ENCODE results near the gene AADACL2.
"Not testable (repeated sequence)": the region's sequence is repeated elsewhere in the genome, so short reads cannot be mapped to it uniquely, and the experiment has no call there.

AADACL2 gene

GRCh38 chr3:151726016-151726415 is 7.7 kb upstream of the AADACL2 start:
- DNase-seq (ENCODE audit: low spot score in 2 of 2): no peak
- Histone ChIP-seq H3K36me3 (replicated peaks) (no peaks in the 10 kb centered on the region), H3K27me3 (ENCODE audit: low read depth) (no peaks in the 10 kb centered on the region), H3K4me3 (no peak overlapping the region), H3K4me1 (no peaks in the 10 kb centered on the region), H3K9me3 (no peaks in the 10 kb centered on the region; the same call in 1 of the 2 replicates)
- in situ Hi-C loops (cut with MboI; ENCODE audit: low sequenced_read_pairs): no loop called here

DNA sequence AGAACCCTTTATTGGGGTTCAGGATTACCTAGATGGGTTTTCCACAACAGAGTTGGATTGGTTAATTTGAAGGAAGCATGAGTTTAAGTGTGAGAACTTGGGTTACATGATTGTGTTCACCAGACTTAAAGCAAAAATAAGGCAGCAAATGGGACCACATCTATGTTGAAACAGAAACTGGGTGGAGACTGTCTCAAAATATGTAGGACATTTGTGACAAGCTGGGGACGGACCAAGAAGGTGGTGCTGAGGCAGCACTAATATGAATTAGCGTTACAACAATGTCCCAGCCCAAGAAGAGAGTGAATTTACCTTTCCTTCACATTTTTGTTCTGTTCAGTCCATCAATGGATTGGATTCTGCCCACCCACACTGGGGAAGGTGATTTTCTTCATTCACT is 866 bp upstream of the AADACL2 start:
- H3K9me3 ChIP-seq: no peaks in the 10 kb centered on the region
- DNase-seq (ENCODE audit: low spot score in 2 of 2): no peak
- no peaks in the 10 kb centered on the region for H3K4me1 ChIP-seq
- no peak overlapping the region for H3K4me3 ChIP-seq
- H3K27me3 ChIP-seq (ENCODE audit: low read depth): no peaks in the 10 kb centered on the region
- in situ Hi-C loops (cut with MboI; ENCODE audit: low sequenced_read_pairs): no loop called here
- H3K36me3 ChIP-seq (replicated peaks): no peaks in the 10 kb centered on the region

- DNase-seq (ENCODE audit: low spot score in 2 of 2): no peak
- no peaks in the 10 kb centered on the region for H3K9me3 ChIP-seq
- in situ Hi-C loops (cut with MboI; ENCODE audit: low sequenced_read_pairs): no loop called here
Observed at GRCh38 chr3:151740581-151740980, 6.9 kb downstream of the AADACL2 start.

DNA sequence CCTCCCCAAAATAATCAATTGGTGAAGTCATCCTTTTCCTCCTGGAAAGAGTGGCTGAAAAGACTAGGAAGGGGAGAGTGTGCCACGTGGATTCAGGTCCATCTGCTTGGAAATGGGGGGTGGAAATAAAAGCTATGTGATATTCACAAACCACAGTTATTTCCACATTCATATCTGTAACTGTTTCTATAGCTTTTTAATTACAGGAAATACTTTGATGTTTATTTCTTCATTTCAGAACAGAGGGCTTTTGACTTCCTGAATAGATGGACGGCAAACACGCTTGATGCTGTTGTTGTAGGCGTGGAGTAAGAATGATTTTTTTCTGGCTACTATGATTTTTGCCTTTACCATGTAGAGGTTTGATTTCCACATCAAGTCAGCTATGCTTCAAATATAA is 10.1 kb downstream of the AADACL2 start:
- no peaks in the 10 kb centered on the region for H3K4me1 ChIP-seq
- H3K4me3 ChIP-seq: no peak overlapping the region
- in situ Hi-C loops (cut with MboI; ENCODE audit: low sequenced_read_pairs): no loop called here
- no peak for DNase-seq (ENCODE audit: low spot score in 2 of 2)
- H3K36me3 ChIP-seq (replicated peaks): no peaks in the 10 kb centered on the region
- H3K27me3 ChIP-seq (ENCODE audit: low read depth): no peaks in the 10 kb centered on the region
- H3K9me3 ChIP-seq: no peaks in the 10 kb centered on the region

More at GRCh38 chr3:151740581-151740980, 6.9 kb downstream of the AADACL2 start:
- Histone ChIP-seq H3K4me3 (no peak overlapping the region), H3K4me1 (no peaks in the 10 kb centered on the region), H3K36me3 (replicated peaks) (no peaks in the 10 kb centered on the region), H3K27me3 (ENCODE audit: low read depth) (no peaks in the 10 kb centered on the region)

DNA sequence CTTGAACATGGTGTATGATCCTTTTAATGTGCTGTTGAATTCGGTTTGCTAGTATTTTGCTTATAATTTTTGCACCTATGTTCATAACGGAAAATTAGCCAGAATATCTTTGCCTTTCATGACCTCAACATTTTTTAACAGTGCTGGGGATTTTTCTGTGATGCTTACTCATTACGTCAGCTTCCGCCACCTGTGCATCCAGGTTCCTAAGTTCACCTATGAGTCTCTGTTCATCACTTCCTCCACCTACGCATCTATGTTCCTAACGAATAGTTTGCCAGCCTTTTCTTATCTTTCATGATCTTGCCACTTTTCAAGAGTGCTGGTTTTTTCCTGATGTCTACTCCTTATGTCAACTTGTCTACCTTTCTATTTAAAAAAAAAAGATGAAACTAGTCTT is 16.5 kb downstream of the AADACL2 start:
- Histone ChIP-seq H3K9me3 (no peaks in the 10 kb centered on the region), H3K4me3 (no peak overlapping the region), H3K36me3 (replicated peaks) (no peaks in the 10 kb centered on the region), H3K4me1 (no peaks in the 10 kb centered on the region), H3K27me3 (ENCODE audit: low read depth) (no peaks in the 10 kb centered on the region)
- in situ Hi-C loops (cut with MboI; ENCODE audit: low sequenced_read_pairs): no loop called here
- no peak for DNase-seq (ENCODE audit: low spot score in 2 of 2)

DNA sequence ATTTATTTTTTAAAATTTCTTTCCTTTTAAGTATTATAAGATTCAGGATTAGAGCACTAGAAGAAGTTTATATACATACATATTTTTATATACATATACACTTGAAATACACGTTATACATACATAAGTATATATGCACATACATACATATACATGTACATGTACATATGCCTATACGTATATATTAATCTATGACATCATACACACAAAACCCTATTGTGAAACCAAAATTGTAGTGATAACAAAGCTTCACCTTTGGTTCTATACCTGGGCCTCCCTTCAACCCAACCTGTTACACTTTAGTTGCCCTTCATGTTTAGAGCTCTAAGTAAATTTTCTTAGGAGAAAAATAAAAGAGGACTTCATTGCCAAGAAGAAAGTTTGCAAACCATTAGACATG is 17.0 kb downstream of the AADACL2 start:
- no peaks in the 10 kb centered on the region for H3K9me3 ChIP-seq
- no peak overlapping the region for H3K4me3 ChIP-seq
- in situ Hi-C loops (cut with MboI; ENCODE audit: low sequenced_read_pairs): no loop called here
- H3K36me3 ChIP-seq (replicated peaks): no peaks in the 10 kb centered on the region
- H3K27me3 ChIP-seq (ENCODE audit: low read depth): no peaks in the 10 kb centered on the region
- no peak for DNase-seq (ENCODE audit: low spot score in 2 of 2)
- H3K4me1 ChIP-seq: no peaks in the 10 kb centered on the region

- no peaks in the 10 kb centered on the region for H3K36me3 ChIP-seq (replicated peaks)
- H3K27me3 ChIP-seq (ENCODE audit: low read depth): no peaks in the 10 kb centered on the region
- in situ Hi-C loops (cut with MboI; ENCODE audit: low sequenced_read_pairs): no loop called here
- no peak overlapping the region for H3K4me3 ChIP-seq
- no peaks in the 10 kb centered on the region for H3K9me3 ChIP-seq
- no peaks in the 10 kb centered on the region for H3K4me1 ChIP-seq
- no peak for DNase-seq (ENCODE audit: low spot score in 2 of 2)
Observed at GRCh38 chr3:151751161-151751560, 17.4 kb downstream of the AADACL2 start.

- Histone ChIP-seq H3K4me1 (no peaks in the 10 kb centered on the region), H3K4me3 (no peak overlapping the region), H3K27me3 (ENCODE audit: low read depth) (no peaks in the 10 kb centered on the region), H3K9me3 (no peaks in the 10 kb centered on the region), H3K36me3 (replicated peaks) (no peaks in the 10 kb centered on the region)
- in situ Hi-C loops (cut with MboI; ENCODE audit: low sequenced_read_pairs): no loop called here
- DNase-seq (ENCODE audit: low spot score in 2 of 2): no peak
Observed at GRCh38 chr3:151753846-151754245, 20.1 kb downstream of the AADACL2 start.

DNA sequence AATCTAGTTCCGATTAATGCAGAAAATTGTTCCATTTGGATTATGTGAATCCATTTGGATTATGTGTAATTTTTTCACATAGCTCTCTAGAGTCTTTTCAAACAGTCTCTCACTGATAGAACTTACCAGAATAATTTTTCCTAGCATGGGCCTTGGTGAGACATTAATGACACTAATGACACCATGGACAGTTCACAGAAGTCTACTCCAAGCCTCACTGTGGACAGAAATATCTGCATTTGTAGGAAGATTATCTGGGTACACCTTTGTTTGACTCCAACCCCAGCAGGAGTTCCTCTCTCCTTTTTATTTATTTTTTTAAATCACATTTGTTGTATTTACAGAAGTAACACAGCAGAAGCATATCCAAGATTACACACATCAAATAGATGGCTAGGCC is 27.9 kb downstream of the AADACL2 start:
- no peaks in the 10 kb centered on the region for H3K36me3 ChIP-seq (replicated peaks)
- in situ Hi-C loops (cut with MboI; ENCODE audit: low sequenced_read_pairs): no loop called here
- H3K9me3 ChIP-seq: no peaks in the 10 kb centered on the region
- H3K27me3 ChIP-seq (ENCODE audit: low read depth): no peaks in the 10 kb centered on the region
- DNase-seq (ENCODE audit: low spot score in 2 of 2): no peak
- no peaks in the 10 kb centered on the region for H3K4me1 ChIP-seq
- H3K4me3 ChIP-seq: no peak overlapping the region

GRCh38 chr3:151764699-151765098 is 31.0 kb downstream of the AADACL2 start:
- H3K36me3 ChIP-seq (replicated peaks); H3K9me3 ChIP-seq; H3K27me3 ChIP-seq (ENCODE audit: low read depth); DNase-seq (ENCODE audit: low spot score in 2 of 2); H3K4me1 ChIP-seq; in situ Hi-C loops (cut with MboI; ENCODE audit: low sequenced_read_pairs); H3K4me3 ChIP-seq: not testable (repeated sequence)

DNA sequence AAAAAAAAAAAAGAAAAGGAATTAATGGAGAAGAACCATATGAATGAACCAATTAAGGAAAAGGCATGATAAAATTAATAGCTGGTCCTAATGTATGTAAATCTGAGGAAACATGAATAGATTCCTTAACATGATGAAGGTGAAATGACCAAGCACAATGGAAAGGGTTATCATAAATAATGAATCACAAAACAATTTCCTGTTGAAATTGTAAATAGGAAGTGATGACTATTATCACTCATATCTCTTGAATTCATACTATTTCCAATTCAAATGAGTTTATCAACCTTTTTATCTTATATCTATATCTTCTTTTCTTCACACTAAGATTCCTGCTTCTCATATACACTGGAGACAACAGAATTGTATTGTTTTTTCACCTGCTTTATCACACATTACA is 32.0 kb downstream of the AADACL2 start:
- DNase-seq (ENCODE audit: low spot score in 2 of 2): no peak
- Histone ChIP-seq H3K27me3 (ENCODE audit: low read depth) (no peaks in the 10 kb centered on the region), H3K36me3 (replicated peaks) (no peaks in the 10 kb centered on the region), H3K9me3 (no peaks in the 10 kb centered on the region), H3K4me1 (peaks cover 8% of the 10 kb centered on the region), H3K4me3 (no peak overlapping the region)
- in situ Hi-C loops (cut with MboI; ENCODE audit: low sequenced_read_pairs): no loop called here

GRCh38 chr3:151766454-151766853 is 32.7 kb downstream of the AADACL2 start:
- H3K9me3 ChIP-seq: no peaks in the 10 kb centered on the region
- peaks cover 8% of the 10 kb centered on the region for H3K4me1 ChIP-seq
- in situ Hi-C loops (cut with MboI; ENCODE audit: low sequenced_read_pairs): no loop called here
- no peak overlapping the region for H3K4me3 ChIP-seq
- DNase-seq (ENCODE audit: low spot score in 2 of 2): no peak
- H3K36me3 ChIP-seq (replicated peaks): no peaks in the 10 kb centered on the region
- no peaks in the 10 kb centered on the region for H3K27me3 ChIP-seq (ENCODE audit: low read depth)

DNA sequence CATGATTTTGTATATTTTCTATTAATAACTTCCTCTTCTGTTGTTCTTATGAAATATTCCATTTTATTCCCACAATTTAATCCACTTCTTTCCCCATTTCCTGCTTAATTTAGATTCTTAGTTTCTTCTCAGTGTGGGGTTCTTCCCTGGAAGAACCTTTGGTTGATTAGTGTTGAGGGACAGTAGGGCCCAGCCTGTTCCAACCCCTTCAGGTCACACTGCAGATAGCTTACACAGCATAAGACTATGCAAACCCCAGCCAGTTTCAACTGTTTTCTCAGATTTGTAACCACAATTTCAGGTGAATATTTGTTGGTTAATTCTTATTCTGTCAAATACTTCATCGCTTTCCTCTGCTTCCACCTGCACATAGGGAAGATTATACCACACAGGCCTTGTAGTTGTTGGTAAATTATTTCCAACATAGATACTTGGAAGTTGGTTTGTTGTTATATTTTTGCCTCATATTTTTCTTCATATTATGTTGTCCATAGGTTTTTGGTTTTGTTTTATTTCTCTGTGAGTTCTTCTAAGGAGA is 34.7 kb downstream of the AADACL2 start:
- H3K9me3 ChIP-seq: no peaks in the 10 kb centered on the region
- in situ Hi-C loops (cut with MboI; ENCODE audit: low sequenced_read_pairs): no loop called here
- H3K4me1 ChIP-seq: peaks cover 8% of the 10 kb centered on the region
- no peak for DNase-seq (ENCODE audit: low spot score in 2 of 2)
- H3K4me3 ChIP-seq: no peak overlapping the region
- no peaks in the 10 kb centered on the region for H3K27me3 ChIP-seq (ENCODE audit: low read depth)
- H3K36me3 ChIP-seq (replicated peaks): no peaks in the 10 kb centered on the region

DNA sequence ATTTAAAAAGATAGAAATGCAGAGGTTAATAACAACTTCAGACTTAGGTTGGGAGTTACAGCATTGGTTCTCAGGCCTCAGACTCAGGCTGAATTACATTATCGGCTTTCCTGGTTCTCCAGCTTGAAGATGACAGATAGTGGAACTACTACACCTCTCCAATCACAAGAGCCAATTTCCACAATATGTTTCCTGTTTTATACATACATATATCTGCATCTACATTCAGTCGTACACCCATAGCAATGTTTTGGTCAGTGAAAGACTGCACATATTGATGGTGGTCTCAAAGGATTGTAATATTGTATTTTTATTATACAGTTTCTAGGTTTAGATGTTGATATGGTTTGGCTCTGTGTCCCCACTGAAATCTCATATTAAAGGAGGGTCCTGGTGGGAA is 35.4 kb downstream of the AADACL2 start:
- peaks cover 8% of the 10 kb centered on the region for H3K4me1 ChIP-seq
- H3K4me3 ChIP-seq: no peak overlapping the region
- no peak for DNase-seq (ENCODE audit: low spot score in 2 of 2)
- H3K9me3 ChIP-seq: no peaks in the 10 kb centered on the region
- in situ Hi-C loops (cut with MboI; ENCODE audit: low sequenced_read_pairs): no loop called here
- H3K36me3 ChIP-seq (replicated peaks): no peaks in the 10 kb centered on the region
- H3K27me3 ChIP-seq (ENCODE audit: low read depth): no peaks in the 10 kb centered on the region

DNA sequence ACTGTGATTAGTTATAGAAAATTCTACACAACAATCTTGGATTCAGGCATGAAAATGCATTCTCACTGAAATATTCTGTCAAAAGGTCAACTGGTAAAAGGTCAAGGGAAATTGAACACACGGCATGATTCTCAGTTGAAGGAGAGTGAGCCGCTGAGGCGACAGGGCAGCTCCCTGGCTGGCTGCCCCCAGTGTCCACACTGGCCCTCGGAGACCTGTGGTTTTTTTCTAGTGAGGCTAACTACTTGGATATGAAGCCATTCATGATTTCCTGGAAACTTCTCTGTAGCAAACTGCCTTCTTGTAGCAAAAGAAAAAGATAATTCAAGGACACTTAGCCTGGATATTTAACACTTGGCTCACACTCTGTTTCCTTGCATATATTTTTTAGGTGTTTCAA is 37.2 kb downstream of the AADACL2 start:
- H3K9me3 ChIP-seq: no peaks in the 10 kb centered on the region
- H3K36me3 ChIP-seq (replicated peaks): no peaks in the 10 kb centered on the region
- H3K27me3 ChIP-seq (ENCODE audit: low read depth): no peaks in the 10 kb centered on the region
- peaks cover 8% of the 10 kb centered on the region for H3K4me1 ChIP-seq
- DNase-seq (ENCODE audit: low spot score in 2 of 2): no peak
- no peak overlapping the region for H3K4me3 ChIP-seq
- in situ Hi-C loops (cut with MboI; ENCODE audit: low sequenced_read_pairs): no loop called here

Data from HAP-1 (cell line).